Cortex of kidney (tissue), 1 donor: ENCODE measurements around the gene RNF144A.

ENCODE experiments used
- DNase-seq: peaks from one replicate; lab custom pipeline; 2025; lab: John Stamatoyannopoulos, UW

Gene RNF144A

GRCh38 chr2:7045601-7046590 is 128.7 kb downstream of the RNF144A start:
- no peak for DNase-seq

GRCh38 chr2:7047661-7048060 is 130.4 kb downstream of the RNF144A start:
- DNase-seq, result no peak

GRCh38 chr2:7048762-7049294 is 131.6 kb downstream of the RNF144A start:
- no peak for DNase-seq

- DNase-seq, result no peak
Measured at GRCh38 chr2:7052404-7052803, 135.2 kb downstream of the RNF144A start.

- no peak for DNase-seq
Measured at GRCh38 chr2:7053650-7054265, 136.5 kb downstream of the RNF144A start.

GRCh38 chr2:7057865-7058400 is 140.7 kb downstream of the RNF144A start:
- no peak for DNase-seq

- DNase-seq, result no peak
Measured at GRCh38 chr2:7060156-7060555, 142.9 kb downstream of the RNF144A start.

- DNase-seq, result no peak
Measured at GRCh38 chr2:7060631-7061449, 143.6 kb downstream of the RNF144A start.

GRCh38 chr2:7061450-7061789 is 144.2 kb downstream of the RNF144A start:
- DNase-seq, result no peak

GRCh38 chr2:7061921-7062320 is 144.7 kb downstream of the RNF144A start:
- no peak for DNase-seq

- DNase-seq, result no peak
Measured at GRCh38 chr2:7063789-7064188, 146.6 kb downstream of the RNF144A start.

GRCh38 chr2:7068457-7068856 is 151.2 kb downstream of the RNF144A start:
- no peak for DNase-seq

- no peak for DNase-seq
Measured at GRCh38 chr2:7070483-7070882, 153.3 kb downstream of the RNF144A start.

- no peak for DNase-seq
Measured at GRCh38 chr2:7071154-7071553, 153.9 kb downstream of the RNF144A start.

GRCh38 chr2:7071916-7072556 is 154.8 kb downstream of the RNF144A start:
- DNase-seq, result no peak

GRCh38 chr2:7073901-7074300 is 156.7 kb downstream of the RNF144A start:
- no peak for DNase-seq

GRCh38 chr2:7075834-7076233 is 158.6 kb downstream of the RNF144A start:
- DNase-seq, result no peak

- DNase-seq, result no peak
Measured at GRCh38 chr2:7077660-7078267, 160.6 kb downstream of the RNF144A start.

- DNase-seq, result no peak
Measured at GRCh38 chr2:7083580-7084509, 166.6 kb downstream of the RNF144A start.

GRCh38 chr2:7084601-7085000 is 167.4 kb downstream of the RNF144A start:
- no peak for DNase-seq
